ENCODE measurements around the gene TMBIM4. TPM values are rescaled to one million over a fixed set of nuclear protein-coding genes. Genes with fewer than 3 reads are reported as not detected.

Gene TMBIM4
- polyA plus RNA-seq, 2 donors: 83.6 to 104 TPM

DNA sequence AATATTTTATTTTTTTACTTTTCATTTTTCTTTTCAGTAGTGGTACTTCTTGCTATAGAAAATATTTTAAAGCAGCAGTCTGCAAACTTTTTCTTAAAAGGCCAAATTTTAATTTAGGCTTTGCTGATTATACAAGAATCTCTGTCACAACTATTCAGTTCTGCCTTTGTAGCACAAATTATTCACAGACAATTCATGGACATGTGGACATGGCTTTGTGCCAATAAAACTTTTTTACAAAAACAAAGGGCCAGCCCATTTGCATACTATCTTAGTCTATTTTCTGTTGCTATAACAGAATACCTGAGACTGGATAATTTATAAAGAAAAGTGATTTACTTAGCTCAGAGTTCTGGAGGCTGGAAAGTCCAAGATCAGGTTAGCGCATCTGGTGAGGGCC is 56.3 kb downstream of the TMBIM4 start:
- no peaks in the 10 kb centered on the region for H3K27me3 ChIP-seq (ENCODE audit: control insufficient read depth in 1 of 2, insufficient read depth in 2 of 2, low read length in 2 of 2)
- no peaks in the 10 kb centered on the region for H3K9me3 ChIP-seq (ENCODE audit: control insufficient read depth in 2 of 2, insufficient read depth in 1 of 2, low read depth in 1 of 2, low read length in 1 of 2)
- WGBS, 2 donors: 100% methylated on average over 1 of the region's 1 CpG
- no peak overlapping the region for H3K27ac ChIP-seq (ENCODE audit: low read depth in 2 of 2, low read length in 1 of 2)
- H3K36me3 ChIP-seq (ENCODE audit: control insufficient read depth in 2 of 2, insufficient read depth in 2 of 2, low read length in 1 of 2): no peaks in the 10 kb centered on the region
- no peak overlapping the region for H3K4me3 ChIP-seq (ENCODE audit: low read depth in 1 of 2, low read length in 2 of 2)
- H3K4me1 ChIP-seq (ENCODE audit: control insufficient read depth in 2 of 2, insufficient read depth in 2 of 2, low read length in 1 of 2): no peaks in the 10 kb centered on the region

DNA sequence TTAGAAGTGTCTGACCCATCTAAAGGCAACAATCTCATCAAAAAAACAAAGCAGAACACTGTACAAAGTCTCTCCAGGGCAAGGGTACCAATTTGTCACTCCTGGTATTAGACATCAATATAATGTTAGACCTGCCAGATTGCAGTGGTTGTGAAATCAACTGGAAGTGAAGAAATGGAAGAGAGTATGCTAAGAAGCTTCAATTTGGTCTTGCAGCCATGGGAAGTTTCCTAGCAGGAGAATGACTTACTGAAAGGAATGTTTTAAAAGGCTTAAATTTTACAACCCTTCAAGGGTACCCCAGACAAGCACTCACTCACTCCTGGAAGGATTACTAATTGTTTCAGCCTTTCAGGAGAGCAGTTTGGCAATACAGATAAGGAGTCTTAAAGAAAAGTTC is 58.2 kb downstream of the TMBIM4 start:
- no peaks in the 10 kb centered on the region for H3K36me3 ChIP-seq (ENCODE audit: control insufficient read depth in 2 of 2, insufficient read depth in 2 of 2, low read length in 1 of 2)
- no peaks in the 10 kb centered on the region for H3K27me3 ChIP-seq (ENCODE audit: control insufficient read depth in 1 of 2, insufficient read depth in 2 of 2, low read length in 2 of 2)
- no peaks in the 10 kb centered on the region for H3K4me1 ChIP-seq (ENCODE audit: control insufficient read depth in 2 of 2, insufficient read depth in 2 of 2, low read length in 1 of 2)
- no peaks in the 10 kb centered on the region for H3K9me3 ChIP-seq (ENCODE audit: control insufficient read depth in 2 of 2, insufficient read depth in 1 of 2, low read depth in 1 of 2, low read length in 1 of 2)
- no peak overlapping the region for H3K4me3 ChIP-seq (ENCODE audit: low read depth in 1 of 2, low read length in 2 of 2)
- H3K27ac ChIP-seq (ENCODE audit: low read depth in 2 of 2, low read length in 1 of 2): no peak overlapping the region

DNA sequence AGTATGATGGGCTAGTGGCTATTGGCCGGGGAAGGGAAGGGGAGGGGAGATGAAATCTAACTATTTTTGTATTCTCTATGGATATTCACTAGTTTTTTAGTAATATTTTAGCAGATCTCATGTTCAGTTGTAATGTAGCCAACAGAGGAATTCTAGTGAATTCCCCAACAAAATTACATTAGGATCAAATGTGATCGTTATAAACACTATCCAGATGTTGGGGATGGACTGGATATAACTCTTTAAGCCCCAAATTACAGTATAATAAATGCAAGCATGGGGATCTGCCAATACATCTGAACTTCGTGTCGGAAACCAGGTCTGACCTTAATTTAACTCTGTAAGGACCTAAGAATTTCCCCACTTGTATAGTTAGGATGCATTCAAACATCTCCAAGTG is 60.7 kb downstream of the TMBIM4 start:
- Histone ChIP-seq H3K36me3 (ENCODE audit: control insufficient read depth in 2 of 2, insufficient read depth in 2 of 2, low read length in 1 of 2) (no peaks in the 10 kb centered on the region), H3K27ac (ENCODE audit: low read depth in 2 of 2, low read length in 1 of 2) (no peak overlapping the region), H3K9me3 (ENCODE audit: control insufficient read depth in 2 of 2, insufficient read depth in 1 of 2, low read depth in 1 of 2, low read length in 1 of 2) (no peaks in the 10 kb centered on the region), H3K4me3 (ENCODE audit: low read depth in 1 of 2, low read length in 2 of 2) (no peak overlapping the region), H3K27me3 (ENCODE audit: control insufficient read depth in 1 of 2, insufficient read depth in 2 of 2, low read length in 2 of 2) (no peaks in the 10 kb centered on the region), H3K4me1 (ENCODE audit: control insufficient read depth in 2 of 2, insufficient read depth in 2 of 2, low read length in 1 of 2) (no peaks in the 10 kb centered on the region)
- 72 to 75% methylated on average over 4 of the region's 4 CpGs for WGBS, 2 donors

DNA sequence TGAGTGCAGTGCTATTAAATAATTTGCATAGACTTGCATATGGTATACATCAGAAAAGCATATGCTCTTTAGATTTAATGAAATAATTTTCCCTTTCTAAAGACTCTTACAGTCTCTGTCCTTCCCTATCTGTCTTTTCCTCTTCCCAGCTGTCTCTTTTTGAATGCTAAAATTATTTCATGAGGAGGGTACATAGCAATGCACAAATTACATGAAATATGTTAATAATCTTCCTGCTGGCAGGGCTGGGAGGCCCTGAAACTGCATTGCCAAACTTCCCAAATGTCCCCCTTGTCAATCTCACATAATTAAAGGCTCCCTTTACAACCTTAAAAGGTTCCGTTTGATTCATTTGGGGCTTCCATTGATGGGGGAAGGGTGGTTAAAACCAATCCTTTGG is 61.4 kb downstream of the TMBIM4 start:
- Histone ChIP-seq H3K27ac (ENCODE audit: low read depth in 2 of 2, low read length in 1 of 2) (no peak overlapping the region), H3K4me3 (ENCODE audit: low read depth in 1 of 2, low read length in 2 of 2) (no peak overlapping the region), H3K4me1 (ENCODE audit: control insufficient read depth in 2 of 2, insufficient read depth in 2 of 2, low read length in 1 of 2) (no peaks in the 10 kb centered on the region), H3K36me3 (ENCODE audit: control insufficient read depth in 2 of 2, insufficient read depth in 2 of 2, low read length in 1 of 2) (no peaks in the 10 kb centered on the region), H3K9me3 (ENCODE audit: control insufficient read depth in 2 of 2, insufficient read depth in 1 of 2, low read depth in 1 of 2, low read length in 1 of 2) (no peaks in the 10 kb centered on the region), H3K27me3 (ENCODE audit: control insufficient read depth in 1 of 2, insufficient read depth in 2 of 2, low read length in 2 of 2) (no peaks in the 10 kb centered on the region)
- 79 to 86% methylated on average over 1 of the region's 1 CpG for WGBS, 2 donors

DNA sequence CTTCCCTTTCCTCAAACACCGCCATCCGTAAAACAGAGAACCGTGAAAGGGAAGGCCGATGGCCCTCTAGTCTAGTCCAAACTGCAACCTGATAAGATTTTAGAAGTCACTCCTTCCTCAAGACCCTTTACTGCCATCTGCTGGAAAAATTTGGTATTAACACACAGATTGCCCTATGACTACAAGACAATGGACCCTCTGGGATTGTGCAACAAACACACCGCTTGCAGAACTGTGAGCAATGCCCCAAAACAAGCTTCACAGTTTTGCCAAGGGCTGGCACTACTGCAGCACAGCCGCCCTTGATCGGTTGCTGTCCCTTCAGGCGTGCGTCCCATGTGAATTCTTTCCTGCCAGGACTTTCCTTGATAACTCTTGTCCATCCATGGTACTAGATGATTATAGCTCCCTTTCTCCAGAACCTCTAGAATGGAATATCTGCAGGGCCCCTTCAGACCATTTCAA is 62.3 kb downstream of the TMBIM4 start:
- Histone ChIP-seq H3K9me3 (ENCODE audit: control insufficient read depth in 2 of 2, insufficient read depth in 1 of 2, low read depth in 1 of 2, low read length in 1 of 2) (no peaks in the 10 kb centered on the region), H3K36me3 (ENCODE audit: control insufficient read depth in 2 of 2, insufficient read depth in 2 of 2, low read length in 1 of 2) (no peaks in the 10 kb centered on the region), H3K4me3 (ENCODE audit: low read depth in 1 of 2, low read length in 2 of 2) (no peak overlapping the region), H3K27me3 (ENCODE audit: control insufficient read depth in 1 of 2, insufficient read depth in 2 of 2, low read length in 2 of 2) (no peaks in the 10 kb centered on the region), H3K27ac (ENCODE audit: low read depth in 2 of 2, low read length in 1 of 2) (no peak overlapping the region), H3K4me1 (ENCODE audit: control insufficient read depth in 2 of 2, insufficient read depth in 2 of 2, low read length in 1 of 2) (no peaks in the 10 kb centered on the region)
- WGBS, 2 donors: 24 to 28% methylated on average over 9 of the region's 9 CpGs

DNA sequence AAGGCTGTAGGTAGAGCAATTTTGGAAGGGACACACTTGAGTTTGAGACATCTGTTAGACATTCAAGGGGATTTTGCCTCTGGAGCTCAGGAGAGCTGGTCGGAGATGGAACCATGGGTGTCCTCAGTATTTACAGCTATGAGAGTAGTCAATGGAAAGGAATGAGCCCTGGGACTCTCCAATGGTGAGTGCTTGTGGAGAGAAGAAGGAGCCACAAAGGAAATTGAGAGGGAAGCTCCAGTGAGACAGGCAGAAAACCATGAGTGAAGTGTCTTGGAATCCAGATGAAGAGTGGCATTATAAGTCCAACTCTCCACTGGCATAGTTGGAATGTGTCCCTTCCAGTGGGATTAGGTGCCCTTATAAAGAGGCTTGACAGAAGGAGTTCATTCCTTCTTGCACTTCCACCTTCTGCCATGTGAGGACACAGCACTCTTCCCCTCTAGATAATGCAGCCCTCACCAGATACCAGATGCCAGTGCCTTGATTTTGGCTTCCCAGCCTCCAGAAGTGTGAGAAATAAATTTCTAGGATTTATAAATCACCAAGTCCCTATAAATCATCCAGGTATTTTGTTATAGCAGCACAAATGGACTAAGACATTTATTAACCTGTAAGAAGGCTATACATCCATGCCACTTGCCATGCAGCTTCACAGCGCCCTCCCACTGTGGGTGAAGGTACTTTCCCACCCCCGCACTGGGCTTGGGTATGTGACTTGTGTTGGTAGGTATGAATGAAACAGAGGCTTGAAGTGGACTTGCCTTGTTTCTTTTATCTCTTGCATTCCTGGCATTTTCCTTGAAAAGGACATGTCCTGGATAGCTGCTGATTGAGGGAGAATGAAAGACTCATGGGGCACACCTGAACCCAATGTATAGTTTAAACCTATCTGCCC is 66.5 kb downstream of the TMBIM4 start:
- no peak overlapping the region for H3K27ac ChIP-seq (ENCODE audit: low read depth in 2 of 2, low read length in 1 of 2)
- 86 to 88% methylated on average over 3 of the region's 3 CpGs for WGBS, 2 donors

DNA sequence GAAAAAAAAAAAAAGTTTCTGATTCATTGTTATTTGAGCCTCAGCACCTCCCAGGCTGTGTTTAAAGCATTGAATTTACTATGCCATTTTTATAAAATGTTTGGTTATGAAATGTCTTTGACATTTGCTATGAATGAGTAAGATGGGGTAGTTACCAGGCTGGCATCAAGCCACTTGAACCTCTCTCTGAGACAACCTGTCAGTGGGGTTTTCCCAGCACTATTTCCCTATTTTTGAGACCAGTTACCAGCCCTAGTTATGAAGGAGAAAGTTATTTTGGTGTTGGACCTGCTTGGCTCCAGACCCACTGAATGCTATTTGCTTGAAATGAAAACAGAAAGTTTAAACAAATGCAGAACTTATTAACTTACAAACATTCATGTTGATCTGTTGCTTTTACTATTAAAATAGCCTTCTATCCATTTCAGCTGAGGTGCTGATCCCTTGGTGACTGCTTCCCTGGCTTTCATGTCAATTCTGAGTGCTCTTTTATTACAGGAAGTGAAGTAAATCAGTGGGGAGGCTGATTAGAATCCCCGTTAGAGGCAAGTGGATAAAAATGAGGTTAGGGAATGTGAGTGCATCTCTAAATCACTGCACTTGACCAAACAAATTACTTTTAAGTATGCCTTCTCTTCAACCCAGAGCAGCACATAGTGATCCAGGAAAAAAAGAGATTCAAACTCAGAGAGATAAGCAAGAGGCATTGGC is 77.1 kb downstream of the TMBIM4 start:
- Histone ChIP-seq H3K27ac (ENCODE audit: low read depth in 2 of 2, low read length in 1 of 2) (no peak overlapping the region), H3K27me3 (ENCODE audit: control insufficient read depth in 1 of 2, insufficient read depth in 2 of 2, low read length in 2 of 2) (no peaks in the 10 kb centered on the region), H3K4me3 (ENCODE audit: low read depth in 1 of 2, low read length in 2 of 2) (no peak overlapping the region), H3K36me3 (ENCODE audit: control insufficient read depth in 2 of 2, insufficient read depth in 2 of 2, low read length in 1 of 2) (no peaks in the 10 kb centered on the region), H3K4me1 (ENCODE audit: control insufficient read depth in 2 of 2, insufficient read depth in 2 of 2, low read length in 1 of 2) (no peaks in the 10 kb centered on the region), H3K9me3 (ENCODE audit: control insufficient read depth in 2 of 2, insufficient read depth in 1 of 2, low read depth in 1 of 2, low read length in 1 of 2) (no peaks in the 10 kb centered on the region)
- WGBS, 2 donors: 7 to 17% methylated on average over 1 of the region's 1 CpG

More for the DNA sequence above, 66.5 kb downstream of the TMBIM4 start:
- H3K4me1 ChIP-seq (ENCODE audit: control insufficient read depth in 2 of 2, insufficient read depth in 2 of 2, low read length in 1 of 2): no peaks in the 10 kb centered on the region
- H3K4me3 ChIP-seq (ENCODE audit: low read depth in 1 of 2, low read length in 2 of 2): no peak overlapping the region
- no peaks in the 10 kb centered on the region for H3K36me3 ChIP-seq (ENCODE audit: control insufficient read depth in 2 of 2, insufficient read depth in 2 of 2, low read length in 1 of 2)
- H3K27me3 ChIP-seq (ENCODE audit: control insufficient read depth in 1 of 2, insufficient read depth in 2 of 2, low read length in 2 of 2): no peaks in the 10 kb centered on the region
- H3K9me3 ChIP-seq (ENCODE audit: control insufficient read depth in 2 of 2, insufficient read depth in 1 of 2, low read depth in 1 of 2, low read length in 1 of 2): no peaks in the 10 kb centered on the region

DNA sequence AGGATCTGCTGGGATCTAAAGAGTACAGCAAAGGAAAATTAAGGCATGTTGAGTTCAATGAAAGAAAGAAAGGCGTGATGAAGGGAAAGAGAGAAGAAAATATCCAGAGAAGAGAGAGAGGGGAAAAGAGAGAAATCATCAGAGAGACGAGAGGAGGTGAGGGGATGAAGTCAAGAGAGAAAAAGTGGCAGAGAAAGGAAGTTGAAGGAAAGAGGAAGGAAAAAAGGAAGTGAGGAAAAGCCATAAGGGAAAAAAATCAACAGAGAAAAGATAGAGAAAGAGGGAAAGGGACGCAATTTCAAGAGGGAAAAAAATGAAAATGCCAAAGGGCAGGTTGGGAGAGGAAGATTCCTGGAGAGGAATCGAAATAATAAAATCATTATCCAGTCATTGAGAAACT is 79.6 kb downstream of the TMBIM4 start:
- 69 to 79% methylated on average over 4 of the region's 4 CpGs for WGBS, 2 donors
- no peaks in the 10 kb centered on the region for H3K27me3 ChIP-seq (ENCODE audit: control insufficient read depth in 1 of 2, insufficient read depth in 2 of 2, low read length in 2 of 2)
- no peaks in the 10 kb centered on the region for H3K36me3 ChIP-seq (ENCODE audit: control insufficient read depth in 2 of 2, insufficient read depth in 2 of 2, low read length in 1 of 2)

DNA sequence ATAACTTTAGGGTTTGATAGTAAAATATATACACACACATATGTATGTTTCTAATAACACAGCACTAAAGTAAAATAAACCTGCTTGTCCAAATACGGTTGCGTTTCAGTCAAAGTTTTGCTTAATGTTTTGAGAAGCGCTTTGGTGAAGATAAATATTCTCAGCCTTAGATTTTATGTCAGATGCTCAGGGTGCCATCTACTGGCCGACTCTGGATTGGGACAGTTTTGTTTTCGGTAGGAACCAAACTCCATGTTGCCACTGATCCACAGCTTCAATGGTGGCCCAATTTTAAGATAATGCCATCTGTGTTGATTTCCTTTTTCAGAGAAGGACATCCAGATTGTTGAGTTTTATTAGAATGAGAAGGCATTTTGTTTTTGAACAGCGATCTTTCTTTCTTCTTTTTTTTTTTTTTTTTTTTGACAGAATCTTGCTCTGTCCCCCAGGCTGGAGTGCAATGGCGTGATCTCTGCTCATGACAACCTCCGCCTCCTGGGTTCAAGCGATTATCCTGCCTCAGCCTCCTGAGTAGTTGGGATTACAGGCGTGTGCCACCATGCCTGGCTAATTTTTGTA is 82.3 kb downstream of the TMBIM4 start:
- WGBS, 2 donors: 31 to 37% methylated on average over 10 of the region's 10 CpGs
- H3K4me3 ChIP-seq (ENCODE audit: low read depth in 1 of 2, low read length in 2 of 2): no peak overlapping the region
- no peak overlapping the region for H3K27ac ChIP-seq (ENCODE audit: low read depth in 2 of 2, low read length in 1 of 2)
- H3K36me3 ChIP-seq (ENCODE audit: control insufficient read depth in 2 of 2, insufficient read depth in 2 of 2, low read length in 1 of 2): no peaks in the 10 kb centered on the region
- H3K9me3 ChIP-seq (ENCODE audit: control insufficient read depth in 2 of 2, insufficient read depth in 1 of 2, low read depth in 1 of 2, low read length in 1 of 2): no peaks in the 10 kb centered on the region
- no peaks in the 10 kb centered on the region for H3K27me3 ChIP-seq (ENCODE audit: control insufficient read depth in 1 of 2, insufficient read depth in 2 of 2, low read length in 2 of 2)
- H3K4me1 ChIP-seq (ENCODE audit: control insufficient read depth in 2 of 2, insufficient read depth in 2 of 2, low read length in 1 of 2): no peaks in the 10 kb centered on the region

More for the DNA sequence above, 79.6 kb downstream of the TMBIM4 start:
- Histone ChIP-seq H3K4me3 (ENCODE audit: low read depth in 1 of 2, low read length in 2 of 2) (no peak overlapping the region), H3K4me1 (ENCODE audit: control insufficient read depth in 2 of 2, insufficient read depth in 2 of 2, low read length in 1 of 2) (no peaks in the 10 kb centered on the region), H3K27ac (ENCODE audit: low read depth in 2 of 2, low read length in 1 of 2) (no peak overlapping the region), H3K9me3 (ENCODE audit: control insufficient read depth in 2 of 2, insufficient read depth in 1 of 2, low read depth in 1 of 2, low read length in 1 of 2) (no peaks in the 10 kb centered on the region)
